ENCODE measurements around the gene APOBEC3B.

APOBEC3B gene

DNA sequence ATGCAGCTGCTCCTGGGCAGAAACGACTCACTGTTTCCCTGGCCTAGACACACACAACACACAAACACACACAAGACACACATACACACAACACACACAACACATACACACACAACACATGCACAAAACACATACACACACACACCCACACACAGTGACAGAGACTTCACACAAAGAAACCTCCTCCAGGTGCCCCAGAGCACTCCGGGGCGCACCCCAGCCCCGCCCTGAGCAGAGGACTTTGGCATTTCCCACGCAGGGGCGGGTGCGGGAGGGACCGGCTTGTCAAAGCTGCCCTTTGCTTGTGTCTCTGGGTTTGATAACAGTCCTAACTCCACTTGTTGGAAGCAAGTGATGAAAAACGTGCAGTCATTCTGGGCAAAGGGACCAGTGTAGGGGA is 18.3 kb upstream of the APOBEC3B start:
- Histone ChIP-seq H3K9me3 (ENCODE audit: severe bottlenecking) (no peaks in the 10 kb centered on the region), H3K27me3 (ENCODE audit: insufficient read depth, low read depth, severe bottlenecking) (no peaks in the 10 kb centered on the region), H3K36me3 (no peaks in the 10 kb centered on the region), H3K27ac (no peak overlapping the region), H3K4me3 (ENCODE audit: low read depth, low read length) (no peak overlapping the region)
- DNase-seq: no peak
- TF ChIP-seq, protein P1, sequence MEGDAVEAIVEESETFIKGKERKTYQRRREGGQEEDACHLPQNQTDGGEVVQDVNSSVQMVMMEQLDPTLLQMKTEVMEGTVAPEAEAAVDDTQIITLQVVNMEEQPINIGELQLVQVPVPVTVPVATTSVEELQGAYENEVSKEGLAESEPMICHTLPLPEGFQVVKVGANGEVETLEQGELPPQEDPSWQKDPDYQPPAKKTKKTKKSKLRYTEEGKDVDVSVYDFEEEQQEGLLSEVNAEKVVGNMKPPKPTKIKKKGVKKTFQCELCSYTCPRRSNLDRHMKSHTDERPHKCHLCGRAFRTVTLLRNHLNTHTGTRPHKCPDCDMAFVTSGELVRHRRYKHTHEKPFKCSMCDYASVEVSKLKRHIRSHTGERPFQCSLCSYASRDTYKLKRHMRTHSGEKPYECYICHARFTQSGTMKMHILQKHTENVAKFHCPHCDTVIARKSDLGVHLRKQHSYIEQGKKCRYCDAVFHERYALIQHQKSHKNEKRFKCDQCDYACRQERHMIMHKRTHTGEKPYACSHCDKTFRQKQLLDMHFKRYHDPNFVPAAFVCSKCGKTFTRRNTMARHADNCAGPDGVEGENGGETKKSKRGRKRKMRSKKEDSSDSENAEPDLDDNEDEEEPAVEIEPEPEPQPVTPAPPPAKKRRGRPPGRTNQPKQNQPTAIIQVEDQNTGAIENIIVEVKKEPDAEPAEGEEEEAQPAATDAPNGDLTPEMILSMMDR (IDR thresholded peaks at IDR 0.05; ENCODE audit: low read depth, low read length): no peak

DNA sequence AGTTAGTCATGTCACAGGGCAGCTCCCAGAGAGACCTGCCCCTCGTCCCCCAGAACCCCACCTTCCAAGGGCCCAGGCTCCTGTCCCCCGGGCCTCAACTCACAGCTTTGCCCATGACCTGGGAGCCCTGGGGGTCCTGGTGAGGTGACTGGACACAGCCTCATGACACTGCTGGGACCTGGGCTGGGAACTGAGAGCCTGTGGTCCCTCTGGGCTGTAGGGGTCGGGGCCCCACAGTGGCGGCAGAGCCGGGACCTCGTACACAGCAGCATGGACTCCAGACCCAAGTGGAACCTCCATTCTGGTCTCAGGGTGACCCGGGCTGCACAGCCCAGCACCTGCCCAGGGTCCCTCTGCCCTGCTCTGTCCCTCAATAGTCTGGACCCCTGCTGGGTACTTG is 17.8 kb upstream of the APOBEC3B start:
- Histone ChIP-seq H3K4me3 (ENCODE audit: low read depth, low read length) (no peak overlapping the region), H3K27ac (no peak overlapping the region), H3K27me3 (ENCODE audit: insufficient read depth, low read depth, severe bottlenecking) (no peaks in the 10 kb centered on the region), H3K9me3 (ENCODE audit: severe bottlenecking) (no peaks in the 10 kb centered on the region), H3K36me3 (no peaks in the 10 kb centered on the region)
- TF ChIP-seq, protein P1 (IDR thresholded peaks at IDR 0.05; ENCODE audit: low read depth, low read length): no peak
- DNase-seq: no peak

DNA sequence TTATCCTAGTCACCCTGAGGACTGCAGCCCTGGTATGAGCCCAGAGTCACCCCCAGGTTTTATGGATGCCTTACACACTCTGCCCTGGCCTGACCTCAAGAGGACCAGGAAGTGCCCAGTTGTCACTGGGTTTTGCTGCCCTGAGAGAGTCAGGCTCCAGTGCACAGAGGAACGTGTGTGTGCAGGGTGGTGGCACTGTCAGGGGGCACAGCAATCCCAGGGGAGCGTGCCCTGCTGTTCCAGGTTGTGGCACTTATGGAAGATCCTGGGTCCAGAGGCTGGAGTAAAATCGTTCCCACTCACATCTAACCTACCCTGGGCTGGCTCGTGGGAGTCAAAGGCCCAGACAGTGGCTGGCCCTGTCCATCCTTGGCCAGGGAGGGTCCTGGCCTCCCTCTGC is 17.2 kb upstream of the APOBEC3B start:
- H3K4me3 ChIP-seq (ENCODE audit: low read depth, low read length): no peak overlapping the region
- no peaks in the 10 kb centered on the region for H3K27me3 ChIP-seq (ENCODE audit: insufficient read depth, low read depth, severe bottlenecking)
- TF ChIP-seq, protein P1 (IDR thresholded peaks at IDR 0.05; ENCODE audit: low read depth, low read length): no peak

DNA sequence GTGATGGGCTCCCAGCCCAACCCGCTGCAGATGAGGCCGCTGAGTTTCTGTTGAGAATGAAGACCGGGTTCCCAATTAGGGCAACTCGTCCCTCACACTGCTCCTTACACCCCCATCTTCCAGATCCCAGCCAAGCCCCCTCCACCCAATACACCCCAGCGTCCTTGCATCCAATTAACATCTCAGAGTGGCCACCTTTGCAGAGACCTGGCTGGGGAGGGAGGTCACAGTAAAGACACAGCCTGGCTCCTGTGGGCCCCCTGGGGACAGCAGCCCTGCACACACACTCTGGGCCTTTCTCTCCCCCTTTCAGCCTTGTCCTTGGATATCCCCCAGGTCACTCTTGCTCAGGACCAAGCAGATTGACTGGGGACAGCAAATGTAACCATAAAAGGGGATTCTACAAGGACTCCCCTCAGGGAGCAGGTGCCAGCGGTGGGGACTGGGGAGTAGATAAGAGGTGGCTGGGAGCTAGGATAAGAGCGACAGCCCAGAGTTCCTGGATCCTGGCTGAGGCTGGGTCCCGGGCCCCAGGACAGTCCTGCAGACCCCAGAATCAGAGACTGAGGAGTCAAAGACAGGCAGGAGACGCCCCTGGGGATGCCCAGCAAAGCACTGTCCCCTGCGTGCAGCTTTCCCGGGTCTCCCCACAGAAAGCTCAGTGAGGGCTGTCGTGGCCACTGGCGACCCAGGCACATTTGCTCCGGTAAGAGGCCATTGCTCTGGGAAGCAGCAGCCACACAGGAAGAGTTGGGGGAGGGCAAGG is 16.4 kb upstream of the APOBEC3B start:
- Histone ChIP-seq H3K36me3 (no peaks in the 10 kb centered on the region), H3K9me3 (ENCODE audit: severe bottlenecking) (no peaks in the 10 kb centered on the region), H3K4me3 (ENCODE audit: low read depth, low read length) (no peak overlapping the region), H3K27me3 (ENCODE audit: insufficient read depth, low read depth, severe bottlenecking) (no peaks in the 10 kb centered on the region), H3K27ac (no peak overlapping the region)
- TF ChIP-seq, protein P1 (IDR thresholded peaks at IDR 0.05; ENCODE audit: low read depth, low read length): no peak
- DNase-seq: no peak

More for the DNA sequence above, 17.2 kb upstream of the APOBEC3B start:
- no peak for DNase-seq
- Histone ChIP-seq H3K9me3 (ENCODE audit: severe bottlenecking) (no peaks in the 10 kb centered on the region), H3K36me3 (no peaks in the 10 kb centered on the region), H3K27ac (no peak overlapping the region)

DNA sequence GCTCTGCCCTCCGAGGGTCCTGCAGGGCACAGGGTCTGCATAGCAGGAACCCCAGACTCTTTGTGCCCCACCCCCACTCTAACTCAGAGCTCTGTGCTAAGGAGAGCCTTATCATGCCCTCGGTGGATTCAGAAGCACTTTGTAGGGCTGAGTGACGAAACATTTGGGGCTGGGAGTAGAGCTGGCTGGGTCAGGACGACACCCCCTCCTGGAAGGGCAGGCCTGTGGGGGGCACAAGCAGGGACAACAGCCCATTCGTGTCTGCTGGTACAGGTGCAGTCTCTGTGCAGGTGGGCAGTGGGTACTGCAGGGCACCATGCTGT is 15.8 kb upstream of the APOBEC3B start:
- TF ChIP-seq, protein P1 (IDR thresholded peaks at IDR 0.05; ENCODE audit: low read depth, low read length): no peak
- no peaks in the 10 kb centered on the region for H3K27me3 ChIP-seq (ENCODE audit: insufficient read depth, low read depth, severe bottlenecking)
- no peak overlapping the region for H3K4me3 ChIP-seq (ENCODE audit: low read depth, low read length)
- DNase-seq: no peak
- H3K36me3 ChIP-seq: no peaks in the 10 kb centered on the region
- H3K27ac ChIP-seq: no peak overlapping the region
- H3K9me3 ChIP-seq (ENCODE audit: severe bottlenecking): no peaks in the 10 kb centered on the region

DNA sequence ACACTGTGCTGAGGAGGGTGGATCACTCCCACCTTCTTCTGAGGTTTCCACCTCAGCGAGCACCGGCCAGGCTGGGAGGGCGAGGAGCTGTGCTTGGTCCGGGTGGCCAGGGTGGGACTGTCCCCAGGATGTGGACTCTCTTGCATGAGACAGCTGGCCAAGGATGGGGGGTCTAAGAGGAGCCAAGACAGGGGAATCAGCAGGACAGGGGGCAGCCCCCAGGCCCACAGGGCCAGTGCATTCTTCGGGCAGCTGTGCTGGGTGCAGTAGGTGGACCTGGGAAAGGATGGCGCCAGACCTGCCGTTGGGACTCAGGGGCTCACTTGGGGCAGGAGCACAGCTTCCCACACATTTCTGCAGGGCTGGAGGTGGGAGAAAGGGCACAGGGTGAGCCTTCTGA is 15.2 kb upstream of the APOBEC3B start:
- H3K4me3 ChIP-seq (ENCODE audit: low read depth, low read length): no peak overlapping the region
- H3K27me3 ChIP-seq (ENCODE audit: insufficient read depth, low read depth, severe bottlenecking): no peaks in the 10 kb centered on the region

More for the DNA sequence above, 15.2 kb upstream of the APOBEC3B start:
- Histone ChIP-seq H3K9me3 (ENCODE audit: severe bottlenecking) (no peaks in the 10 kb centered on the region), H3K27ac (no peak overlapping the region), H3K36me3 (no peaks in the 10 kb centered on the region)
- DNase-seq: no peak
- TF ChIP-seq, protein P1 (IDR thresholded peaks at IDR 0.05; ENCODE audit: low read depth, low read length): no peak
